MM.1S (cell line): ENCODE results near the gene DEPDC5.

ENCODE experiments used
- DNase-seq: peaks from one replicate; pipeline ENCODE4 v3.0.0-alpha.2; 2015
- H2AFZ ChIP-seq: fragments of 300-600 bp; sonication (generic); 2 replicates; pipeline ENCODE4 v1.6.0; 2016; ENCODE audit warnings: antibody characterized with exemption, low read length
- H3F3A ChIP-seq: fragments of 300-600 bp; sonication (generic); 2 replicates; pipeline ENCODE4 v1.6.1; 2016; ENCODE audit warnings: mild to moderate bottlenecking, antibody characterized with exemption, low read length, moderate library complexity, mixed read lengths; ENCODE audit not compliant: insufficient read depth
- H3K27ac ChIP-seq: fragments of 300-600 bp; sonication (generic); 2 replicates; pipeline ENCODE4 v1.5.1; 2016; ENCODE audit warnings: mild to moderate bottlenecking, low read length
- H3K27me3 ChIP-seq: fragments of 300-600 bp; sonication (generic); replicated peaks from 2 replicates; pipeline ENCODE4 v1.6.0; 2016; ENCODE audit warnings: low read length; ENCODE audit not compliant: insufficient read depth
- H3K36me3 ChIP-seq: fragments of 300-600 bp; sonication (generic); replicated peaks from 2 replicates; pipeline ENCODE4 v1.6.1; 2016; ENCODE audit warnings: mild to moderate bottlenecking, low read length, mixed read lengths; ENCODE audit not compliant: insufficient read depth
- H3K4me1 ChIP-seq: fragments of 300-600 bp; sonication (generic); 2 replicates; pipeline ENCODE4 v1.6.1; 2016; ENCODE audit warnings: low read length, mixed read lengths
- H3K4me2 ChIP-seq: fragments of 300-600 bp; sonication (generic); 2 replicates; pipeline ENCODE4 v1.6.0; 2016; ENCODE audit warnings: low read depth, low read length
- H3K4me3 ChIP-seq: fragments of 300-600 bp; sonication (generic); 2 replicates; pipeline ENCODE4 v1.5.1; 2016; ENCODE audit warnings: low read length, mixed read lengths
- H3K79me2 ChIP-seq: fragments of 300-600 bp; sonication (generic); 2 replicates; pipeline ENCODE4 v1.6.1; 2016; ENCODE audit warnings: mixed run types, low read length, mixed read lengths
- H3K9ac ChIP-seq: fragments of 300-600 bp; sonication (generic); 2 replicates; pipeline ENCODE4 v1.6.1; 2016; ENCODE audit warnings: low read length, mixed read lengths
- H3K9me2 ChIP-seq: fragments of 300-600 bp; sonication (generic); replicated peaks from 2 replicates; pipeline ENCODE4 v1.6.1; 2016; ENCODE audit warnings: mild to moderate bottlenecking, low read length, mixed read lengths; ENCODE audit not compliant: insufficient read depth
- H3K9me3 ChIP-seq: fragments of 300-600 bp; sonication (generic); replicated peaks from 2 replicates; pipeline ENCODE4 v1.6.1; 2016; ENCODE audit warnings: mild to moderate bottlenecking, low read length, mixed read lengths; ENCODE audit not compliant: insufficient read depth
- H4K20me1 ChIP-seq: fragments of 300-600 bp; sonication (generic); 2 replicates; pipeline ENCODE4 v1.6.1; 2016; ENCODE audit warnings: mild to moderate bottlenecking, low read length, moderate library complexity, mixed read lengths; ENCODE audit not compliant: insufficient read depth
- EZH2 ChIP-seq: fragments of 300-600 bp; sonication (generic); optimal IDR thresholded peaks from 2 replicates; pipeline ENCODE3; 2017; ENCODE audit warnings: low read depth, mild to moderate bottlenecking, antibody characterized with exemption, low read length, mixed read lengths
- EZH2phosphoT487 ChIP-seq: fragments of 300-600 bp; sonication (generic); IDR thresholded peaks from 2 replicates; pipeline ENCODE4 v1.6.1; 2018; ENCODE audit warnings: antibody characterized with exemption, low read length
- TF ChIP-seq, protein P1 (sequence below): fragments of 300-600 bp; sonication (generic); IDR thresholded peaks from 2 replicates; pipeline ENCODE4 v1.5.1; 2016; ENCODE audit warnings: antibody characterized with exemption, low read length, mixed read lengths

The DEPDC5 gene

DNA sequence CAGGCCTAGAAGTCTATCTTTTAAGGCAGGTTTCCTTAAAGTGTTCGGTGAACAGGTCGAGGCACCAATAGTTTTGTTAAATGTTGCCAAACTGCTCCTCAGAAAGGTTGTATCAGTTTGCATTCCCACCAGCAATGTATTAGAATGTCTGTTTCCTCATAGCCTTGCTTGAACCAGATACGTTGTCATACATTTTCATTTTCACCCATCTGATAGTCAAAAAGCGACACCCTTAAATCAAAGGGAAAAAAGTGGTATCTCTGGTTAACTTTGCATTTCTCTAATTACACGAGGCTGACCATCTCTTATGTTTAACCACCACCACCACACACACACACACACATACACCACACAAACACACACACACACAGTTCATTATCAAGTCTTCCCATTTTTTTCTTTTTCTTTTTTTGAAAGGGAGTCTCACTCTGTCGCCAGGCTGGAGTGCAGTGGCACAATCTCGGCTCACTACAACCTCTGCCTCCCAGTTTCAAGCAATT is 20.2 kb upstream of the DEPDC5 start:
- H3K4me2 ChIP-seq, result no peak overlapping the region
- no peak overlapping the region for H2AFZ ChIP-seq
- H4K20me1 ChIP-seq, result peaks cover 4% of the 10 kb centered on the region; the same call in 1 of the 2 replicates
- H3K9me3 ChIP-seq, result no peaks in the 10 kb centered on the region
- H3K36me3 ChIP-seq, result peaks cover 3% of the 10 kb centered on the region; the same call in 1 of the 2 replicates
- no peak for TF ChIP-seq EZH2
- TF ChIP-seq, protein P1, sequence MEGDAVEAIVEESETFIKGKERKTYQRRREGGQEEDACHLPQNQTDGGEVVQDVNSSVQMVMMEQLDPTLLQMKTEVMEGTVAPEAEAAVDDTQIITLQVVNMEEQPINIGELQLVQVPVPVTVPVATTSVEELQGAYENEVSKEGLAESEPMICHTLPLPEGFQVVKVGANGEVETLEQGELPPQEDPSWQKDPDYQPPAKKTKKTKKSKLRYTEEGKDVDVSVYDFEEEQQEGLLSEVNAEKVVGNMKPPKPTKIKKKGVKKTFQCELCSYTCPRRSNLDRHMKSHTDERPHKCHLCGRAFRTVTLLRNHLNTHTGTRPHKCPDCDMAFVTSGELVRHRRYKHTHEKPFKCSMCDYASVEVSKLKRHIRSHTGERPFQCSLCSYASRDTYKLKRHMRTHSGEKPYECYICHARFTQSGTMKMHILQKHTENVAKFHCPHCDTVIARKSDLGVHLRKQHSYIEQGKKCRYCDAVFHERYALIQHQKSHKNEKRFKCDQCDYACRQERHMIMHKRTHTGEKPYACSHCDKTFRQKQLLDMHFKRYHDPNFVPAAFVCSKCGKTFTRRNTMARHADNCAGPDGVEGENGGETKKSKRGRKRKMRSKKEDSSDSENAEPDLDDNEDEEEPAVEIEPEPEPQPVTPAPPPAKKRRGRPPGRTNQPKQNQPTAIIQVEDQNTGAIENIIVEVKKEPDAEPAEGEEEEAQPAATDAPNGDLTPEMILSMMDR, result no peak
- TF ChIP-seq EZH2phosphoT487, result no peak
- no peak overlapping the region for H3K9ac ChIP-seq
- H3K27ac ChIP-seq, result no peak overlapping the region
- no peak overlapping the region for H3K4me3 ChIP-seq
- H3K9me2 ChIP-seq, result no peaks in the 10 kb centered on the region
- H3K79me2 ChIP-seq, result peaks cover 51% of the 10 kb centered on the region
- no peaks in the 10 kb centered on the region for H3K27me3 ChIP-seq
- no peak for DNase-seq
- no peaks in the 10 kb centered on the region for H3K4me1 ChIP-seq
- H3F3A ChIP-seq, result no peaks in the 10 kb centered on the region

DNA sequence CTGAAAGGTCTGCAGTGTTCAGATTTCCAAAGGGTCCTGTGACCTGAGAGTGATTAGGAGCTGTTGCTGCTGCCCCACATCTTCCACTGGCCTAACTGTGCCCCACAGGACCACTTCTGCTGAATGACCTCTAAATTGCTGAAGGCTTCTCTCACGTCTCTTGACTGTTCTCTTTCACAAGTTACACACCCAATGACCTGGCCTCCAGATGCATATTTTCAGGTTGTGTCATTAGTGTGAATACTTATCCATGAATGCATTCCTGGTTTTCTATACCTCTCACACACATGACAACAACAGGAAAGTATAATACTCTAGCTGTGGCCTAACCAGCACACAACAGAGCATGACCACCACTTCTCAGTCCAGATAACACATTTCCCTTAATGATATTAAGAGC is 19.3 kb upstream of the DEPDC5 start:
- Histone ChIP-seq H3K4me2 (no peak overlapping the region), H3K4me1 (no peaks in the 10 kb centered on the region), H3K9ac (no peak overlapping the region), H3K36me3 (peaks cover 3% of the 10 kb centered on the region; the same call in 1 of the 2 replicates), H3F3A (no peaks in the 10 kb centered on the region), H3K4me3 (no peak overlapping the region), H3K79me2 (peaks cover 58% of the 10 kb centered on the region), H3K27ac (no peak overlapping the region), H3K9me3 (no peaks in the 10 kb centered on the region), H3K27me3 (no peaks in the 10 kb centered on the region), H4K20me1 (peaks cover 4% of the 10 kb centered on the region; the same call in 1 of the 2 replicates), H2AFZ (no peak overlapping the region), H3K9me2 (no peaks in the 10 kb centered on the region)
- no peak for DNase-seq
- TF ChIP-seq EZH2 (no peak), EZH2phosphoT487 (no peak)
- TF ChIP-seq, protein P1, result no peak

DNA sequence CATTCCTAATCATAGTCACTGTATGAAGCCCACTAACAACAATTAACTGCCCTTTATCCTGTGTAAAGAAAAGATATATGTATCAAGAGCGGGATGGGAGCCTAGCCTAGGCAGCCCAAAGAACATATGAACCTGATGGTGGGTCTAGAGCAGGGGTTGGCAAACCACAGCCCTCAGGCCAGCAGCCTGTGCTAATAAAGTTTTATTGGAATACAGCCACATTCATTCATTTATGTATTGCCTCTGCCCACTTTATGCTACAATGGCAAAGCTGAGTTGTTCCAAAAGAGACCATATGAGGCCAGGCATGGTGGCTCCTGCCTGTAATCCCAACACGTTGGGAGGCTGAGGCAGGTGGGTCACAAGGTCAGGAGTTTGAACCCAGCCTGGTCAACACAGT is 17.4 kb upstream of the DEPDC5 start:
- Histone ChIP-seq H3K4me2 (no peak overlapping the region), H2AFZ (no peak overlapping the region), H3K9me3 (no peaks in the 10 kb centered on the region), H3K27me3 (no peaks in the 10 kb centered on the region), H3K9ac (no peak overlapping the region), H3K4me1 (no peaks in the 10 kb centered on the region), H3K27ac (no peak overlapping the region), H3F3A (no peaks in the 10 kb centered on the region), H4K20me1 (no peaks in the 10 kb centered on the region), H3K9me2 (no peaks in the 10 kb centered on the region), H3K79me2 (peaks cover 61% of the 10 kb centered on the region), H3K36me3 (peaks cover 3% of the 10 kb centered on the region; the same call in 1 of the 2 replicates), H3K4me3 (no peak overlapping the region)
- DNase-seq, result no peak
- no peak for TF ChIP-seq EZH2
- TF ChIP-seq, protein P1, result no peak
